CD14-positive monocyte (primary cell): Measurements from ENCODE around the gene BCKDHB. TPM values are rescaled to one million over a fixed set of nuclear protein-coding genes. Genes with fewer than 3 reads are reported as not detected.

Experiments used
- DNase-seq, 3 donors: peaks; one replicate each; pipeline ENCODE4 v3.0.0-alpha.2; 2011 to 2022
- H2AFZ ChIP-seq: 2 replicates; pipeline ENCODE4 v1.6.0; 2012; ENCODE audit warnings: mild to moderate bottlenecking, low read depth, low read length, inconsistent platforms; ENCODE audit not compliant: insufficient read depth, poor library complexity, severe bottlenecking
- H3K27ac ChIP-seq, 2 donors: 1 replicate in 1 of 2; 2 replicates in 1 of 2; pipeline ENCODE4 v1.5.1; 2012 to 2013; ENCODE audit warnings: low read length in 2 of 2, control low read depth in 1 of 2, inconsistent platforms in 1 of 2, low read depth in 1 of 2, mild to moderate bottlenecking in 1 of 2
- H3K27me3 ChIP-seq, 2 donors: one replicate each; pipeline versions ENCODE4 v1.6.0 to v1.6.1; 2011 to 2013; ENCODE audit warnings: low read length in 2 of 2; ENCODE audit not compliant: control insufficient read depth in 2 of 2, insufficient read depth in 2 of 2
- H3K36me3 ChIP-seq, 2 donors: replicated peaks in 1 of 2; 1 replicate in 1 of 2; 2 replicates in 1 of 2; pipeline versions ENCODE4 v1.5.1 to v1.6.1; 2012 to 2013; ENCODE audit warnings: low read length in 2 of 2, control low read depth in 1 of 2, inconsistent platforms in 1 of 2, mild to moderate bottlenecking in 1 of 2; ENCODE audit not compliant: insufficient read depth in 2 of 2, control insufficient read depth in 1 of 2
- H3K4me1 ChIP-seq, 2 donors: 1 replicate in 1 of 2; 2 replicates in 1 of 2; pipeline versions ENCODE4 v1.5.1 to v1.6.1; 2012 to 2013; ENCODE audit warnings: low read length in 2 of 2, control low read depth in 1 of 2, inconsistent platforms in 1 of 2, mild to moderate bottlenecking in 1 of 2, moderate library complexity in 1 of 2; ENCODE audit not compliant: insufficient read depth in 2 of 2, control insufficient read depth in 1 of 2
- H3K4me2 ChIP-seq: replicated peaks from 2 replicates; pipeline ENCODE3; 2012; ENCODE audit warnings: low read length, moderate library complexity, mild to moderate bottlenecking; ENCODE audit not compliant: poor library complexity, severe bottlenecking; ENCODE audit errors: extremely low read depth
- H3K4me3 ChIP-seq, 3 experiments: fragments of 200-600 bp in 1 of 3; sonication (generic) in 1 of 3; replicated peaks in 1 of 3; 1 replicate in 2 of 3; 2 replicates in 1 of 3; pipeline ENCODE4 v1.5.1; 2011 to 2013; ENCODE audit warnings: low read length in 3 of 3, mild to moderate bottlenecking in 3 of 3, control low read depth in 2 of 3, low read depth in 2 of 3, inconsistent platforms in 1 of 3, moderate library complexity in 1 of 3
- H3K79me2 ChIP-seq: 2 replicates; pipeline ENCODE4 v1.6.0; 2012; ENCODE audit warnings: mild to moderate bottlenecking, control low read depth, inconsistent platforms, low read length, moderate library complexity; ENCODE audit not compliant: insufficient read depth
- H3K9ac ChIP-seq: 2 replicates; pipeline ENCODE4 v1.6.0; 2017; ENCODE audit warnings: low read length, mild to moderate bottlenecking; ENCODE audit not compliant: insufficient read depth, poor library complexity, severe bottlenecking
- H3K9me3 ChIP-seq, 2 donors: replicated peaks in 1 of 2; 1 replicate in 1 of 2; 2 replicates in 1 of 2; pipeline versions ENCODE4 v1.5.1 to v1.6.1; 2012 to 2013; ENCODE audit warnings: low read length in 2 of 2, control low read depth in 1 of 2; ENCODE audit not compliant: control insufficient read depth in 1 of 2, insufficient read depth in 1 of 2
- H4K20me1 ChIP-seq: 2 replicates; pipeline ENCODE4 v1.6.0; 2012; ENCODE audit warnings: mild to moderate bottlenecking, low read length, control low read depth, moderate library complexity; ENCODE audit not compliant: insufficient read depth
- H3K27ac Mint-ChIP-seq, 7 donors: one replicate each; pipeline ENCODE4 v1.8.0; 2020; ENCODE audit warnings: mild to moderate bottlenecking in 7 of 7, mixed read lengths in 7 of 7, moderate library complexity in 6 of 7, inconsistent platforms in 2 of 7
- H3K27me3 Mint-ChIP-seq, 3 donors: one replicate each; pipeline ENCODE4 v1.8.0; 2021 to 2022; ENCODE audit warnings: low read depth in 3 of 3, mild to moderate bottlenecking in 3 of 3, mixed read lengths in 3 of 3, moderate library complexity in 3 of 3, inconsistent platforms in 1 of 3
- H3K36me3 Mint-ChIP-seq, 2 donors: one replicate each; pipeline ENCODE4 v1.8.0; 2020; ENCODE audit warnings: mixed read lengths in 2 of 2, inconsistent platforms in 1 of 2, mild to moderate bottlenecking in 1 of 2
- H3K4me1 Mint-ChIP-seq: one replicate; pipeline ENCODE4 v1.8.0; 2020; ENCODE audit warnings: mild to moderate bottlenecking, mixed read lengths
- H3K4me3 Mint-ChIP-seq, 2 donors: one replicate each; pipeline ENCODE4 v1.8.0; 2020; ENCODE audit warnings: mild to moderate bottlenecking in 2 of 2, mixed read lengths in 2 of 2, moderate library complexity in 1 of 2
- H3K9me3 Mint-ChIP-seq, 7 donors: one replicate each; pipeline ENCODE4 v1.8.0; 2020 to 2022; ENCODE audit warnings: mixed read lengths in 7 of 7, mild to moderate bottlenecking in 6 of 7, moderate library complexity in 6 of 7, inconsistent platforms in 2 of 7
- WGBS: methylation state at CpG from one replicate; pipeline ENCODE4 v1.1.5; 2013; ENCODE audit warnings: missing lambda C conversion rate; ENCODE audit not compliant: insufficient coverage; 5-methylcytosine and 5-hydroxymethylcytosine counted together
- intact Hi-C, 2 donors: fragments of 100-400 bp; cut with micrococcal nuclease; formaldehyde crosslinking; loops; one replicate each; pipeline versions ENCODE4 v1.15.0 to v1.15.1; 2023
- polyA plus RNA-seq, 3 donors: library from polyadenylated mRNA; depleted of rRNA in 1 of 3; unstranded in 2 of 3; stranded (reverse) in 1 of 3; fragments of 300-500 nt in 2 of 3; fragments of >200 nt in 1 of 3; fragmentation: Illumina TruSeq in 2 of 3; gene quantifications; 1 replicate in 2 of 3; 2 replicates in 1 of 3; pipeline ENCODE4 v1.2.3, GENCODE V29; 2012 to 2021
- TF ChIP-seq, protein P1 (sequence below): fragments of 200-600 bp; IDR thresholded peaks from one replicate; pipeline ENCODE4 v1.8.0; 2022; ENCODE audit warnings: antibody characterized with exemption, mild to moderate bottlenecking

The BCKDHB gene
- polyA plus RNA-seq, 3 donors, result 1.8 to 4.6 (median 4.0) TPM

DNA sequence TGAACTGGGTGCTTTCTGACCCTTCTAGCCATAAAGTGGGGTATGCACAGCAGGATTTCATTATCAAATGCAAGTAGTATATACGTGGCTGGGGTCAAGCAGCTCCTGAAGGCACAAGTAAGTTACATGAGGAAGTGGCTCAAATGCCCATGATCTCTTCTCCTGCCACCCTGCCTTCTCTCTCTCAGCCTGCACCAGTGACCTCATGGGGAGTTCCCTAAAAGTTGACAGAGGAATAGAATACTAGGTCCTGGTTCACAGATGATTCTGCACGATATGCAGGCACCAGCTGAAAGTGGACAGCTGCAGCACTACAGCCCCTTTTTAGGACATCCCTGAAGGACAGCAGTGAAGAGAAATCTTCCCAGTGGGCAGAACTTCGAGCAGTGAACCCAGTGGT is 282.0 kb downstream of the BCKDHB start:
- intact Hi-C loops, result no loop called here
- H3K4me1 ChIP-seq, result no peaks in the 10 kb centered on the region
- H3K36me3 ChIP-seq, result no peaks in the 10 kb centered on the region

More for the DNA sequence above, 282.0 kb downstream of the BCKDHB start:
- Histone ChIP-seq H3K27ac (no peak overlapping the region), H3K27me3 (no peaks in the 10 kb centered on the region), H3K4me3 (no peak overlapping the region), H4K20me1 (no peaks in the 10 kb centered on the region), H2AFZ (no peak overlapping the region), H3K79me2 (no peaks in the 10 kb centered on the region), H3K4me2 (no peak overlapping the region), H3K9ac (no peak overlapping the region), H3K9me3 (peaks cover 0 to 3% of the 10 kb centered on the region in 2 donors)
- Mint-ChIP-seq H3K4me3 (peak overlapping the region in 1 of 2 donors; percentile 4), H3K27me3 (peaks cover 0 to 1% (median 0%) of the 10 kb centered on the region in 3 donors), H3K4me1 (no peaks in the 10 kb centered on the region), H3K27ac (no peak overlapping the region), H3K36me3 (peaks cover 0 to 2% of the 10 kb centered on the region in 2 donors), H3K9me3 (peaks cover 0 to 27% (median 8%) of the 10 kb centered on the region in 7 donors)
- 94% methylated on average over 2 of the region's 3 CpGs for WGBS
- no peak for DNase-seq
- TF ChIP-seq, protein P1, sequence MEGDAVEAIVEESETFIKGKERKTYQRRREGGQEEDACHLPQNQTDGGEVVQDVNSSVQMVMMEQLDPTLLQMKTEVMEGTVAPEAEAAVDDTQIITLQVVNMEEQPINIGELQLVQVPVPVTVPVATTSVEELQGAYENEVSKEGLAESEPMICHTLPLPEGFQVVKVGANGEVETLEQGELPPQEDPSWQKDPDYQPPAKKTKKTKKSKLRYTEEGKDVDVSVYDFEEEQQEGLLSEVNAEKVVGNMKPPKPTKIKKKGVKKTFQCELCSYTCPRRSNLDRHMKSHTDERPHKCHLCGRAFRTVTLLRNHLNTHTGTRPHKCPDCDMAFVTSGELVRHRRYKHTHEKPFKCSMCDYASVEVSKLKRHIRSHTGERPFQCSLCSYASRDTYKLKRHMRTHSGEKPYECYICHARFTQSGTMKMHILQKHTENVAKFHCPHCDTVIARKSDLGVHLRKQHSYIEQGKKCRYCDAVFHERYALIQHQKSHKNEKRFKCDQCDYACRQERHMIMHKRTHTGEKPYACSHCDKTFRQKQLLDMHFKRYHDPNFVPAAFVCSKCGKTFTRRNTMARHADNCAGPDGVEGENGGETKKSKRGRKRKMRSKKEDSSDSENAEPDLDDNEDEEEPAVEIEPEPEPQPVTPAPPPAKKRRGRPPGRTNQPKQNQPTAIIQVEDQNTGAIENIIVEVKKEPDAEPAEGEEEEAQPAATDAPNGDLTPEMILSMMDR, result no peak

Other genes starting within 250 kb of the BCKDHB start
- gene ELOVL4, start 159.1 kb upstream of the BCKDHB start, polyA plus RNA-seq, result not detected
- not detected for gene TTK, start 102.0 kb upstream of the BCKDHB start, polyA plus RNA-seq